ENCODE results near the gene ATP8B2.

GRCh38 chr1:154288661-154289060 lies 36.7 kb upstream of the ATP8B2 start:
- TF ChIP-seq, protein P1, sequence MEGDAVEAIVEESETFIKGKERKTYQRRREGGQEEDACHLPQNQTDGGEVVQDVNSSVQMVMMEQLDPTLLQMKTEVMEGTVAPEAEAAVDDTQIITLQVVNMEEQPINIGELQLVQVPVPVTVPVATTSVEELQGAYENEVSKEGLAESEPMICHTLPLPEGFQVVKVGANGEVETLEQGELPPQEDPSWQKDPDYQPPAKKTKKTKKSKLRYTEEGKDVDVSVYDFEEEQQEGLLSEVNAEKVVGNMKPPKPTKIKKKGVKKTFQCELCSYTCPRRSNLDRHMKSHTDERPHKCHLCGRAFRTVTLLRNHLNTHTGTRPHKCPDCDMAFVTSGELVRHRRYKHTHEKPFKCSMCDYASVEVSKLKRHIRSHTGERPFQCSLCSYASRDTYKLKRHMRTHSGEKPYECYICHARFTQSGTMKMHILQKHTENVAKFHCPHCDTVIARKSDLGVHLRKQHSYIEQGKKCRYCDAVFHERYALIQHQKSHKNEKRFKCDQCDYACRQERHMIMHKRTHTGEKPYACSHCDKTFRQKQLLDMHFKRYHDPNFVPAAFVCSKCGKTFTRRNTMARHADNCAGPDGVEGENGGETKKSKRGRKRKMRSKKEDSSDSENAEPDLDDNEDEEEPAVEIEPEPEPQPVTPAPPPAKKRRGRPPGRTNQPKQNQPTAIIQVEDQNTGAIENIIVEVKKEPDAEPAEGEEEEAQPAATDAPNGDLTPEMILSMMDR (IDR thresholded peaks at IDR 0.05 in 2 of 3, conservative IDR thresholded peaks at IDR 0.05 in 1 of 3; ENCODE audit: control insufficient read depth in 2 of 3, extremely low read depth in 1 of 3, insufficient read depth in 1 of 3, low read depth in 3 of 3, low read length in 3 of 3): no peak
- no peak for TF ChIP-seq NFYB (IDR thresholded peaks at IDR 0.05; ENCODE audit: insufficient read depth, low read depth, low read length)
- TF ChIP-seq YY1 (IDR thresholded peaks at IDR 0.05; ENCODE audit: low read depth, low read length): no peak
- no peak for TF ChIP-seq ZNF384 (IDR thresholded peaks at IDR 0.05; ENCODE audit: borderline replicate concordance, low read depth, low read length)
- no peak for TF ChIP-seq ZZZ3 (IDR thresholded peaks at IDR 0.05; ENCODE audit: control insufficient read depth, insufficient read length, low read depth)
- no peak for TF ChIP-seq HDAC6 (IDR thresholded peaks at IDR 0.05; ENCODE audit: unreplicated experiment)
- no peak for TF ChIP-seq CHD2 (IDR thresholded peaks at IDR 0.05; ENCODE audit: borderline replicate concordance, low read depth, low read length)
- no peak for TF ChIP-seq STAT3 (IDR thresholded peaks at IDR 0.05; ENCODE audit: low read depth, low read length)
- no peak for TF ChIP-seq SREBF1 (IDR thresholded peaks at IDR 0.05; ENCODE audit: low read length)
- TF ChIP-seq E2F8 (IDR thresholded peaks at IDR 0.05; ENCODE audit: low read depth, partially characterized antibody): no peak
- no peak for TF ChIP-seq RAD21 (IDR thresholded peaks at IDR 0.05; ENCODE audit: insufficient read depth, low read depth, low read length)
